Measurements from ENCODE around the gene PALM3.

- TF ChIP-seq, protein P1, sequence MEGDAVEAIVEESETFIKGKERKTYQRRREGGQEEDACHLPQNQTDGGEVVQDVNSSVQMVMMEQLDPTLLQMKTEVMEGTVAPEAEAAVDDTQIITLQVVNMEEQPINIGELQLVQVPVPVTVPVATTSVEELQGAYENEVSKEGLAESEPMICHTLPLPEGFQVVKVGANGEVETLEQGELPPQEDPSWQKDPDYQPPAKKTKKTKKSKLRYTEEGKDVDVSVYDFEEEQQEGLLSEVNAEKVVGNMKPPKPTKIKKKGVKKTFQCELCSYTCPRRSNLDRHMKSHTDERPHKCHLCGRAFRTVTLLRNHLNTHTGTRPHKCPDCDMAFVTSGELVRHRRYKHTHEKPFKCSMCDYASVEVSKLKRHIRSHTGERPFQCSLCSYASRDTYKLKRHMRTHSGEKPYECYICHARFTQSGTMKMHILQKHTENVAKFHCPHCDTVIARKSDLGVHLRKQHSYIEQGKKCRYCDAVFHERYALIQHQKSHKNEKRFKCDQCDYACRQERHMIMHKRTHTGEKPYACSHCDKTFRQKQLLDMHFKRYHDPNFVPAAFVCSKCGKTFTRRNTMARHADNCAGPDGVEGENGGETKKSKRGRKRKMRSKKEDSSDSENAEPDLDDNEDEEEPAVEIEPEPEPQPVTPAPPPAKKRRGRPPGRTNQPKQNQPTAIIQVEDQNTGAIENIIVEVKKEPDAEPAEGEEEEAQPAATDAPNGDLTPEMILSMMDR (IDR thresholded peaks at IDR 0.05) = no peak
- TF ChIP-seq POLR2A (IDR thresholded peaks at IDR 0.05) = no peak
- TF ChIP-seq POLR2AphosphoS5 (IDR thresholded peaks at IDR 0.05; ENCODE audit: insufficient read depth in 1 of 2, low read depth in 1 of 2) = no peak
These were observed 33.0 kb downstream of the PALM3 start for GRCh38 chr19:14028901-14029300.

Data from vagina (tissue), 2 donors.